K562 (cell line): ENCODE results near the gene TIMM23. TPM values are rescaled to one million over a fixed set of nuclear protein-coding genes. Genes with fewer than 3 reads are reported as not detected.

Experiments used
- ASH1L ChIP-seq: fragments of 450-650 bp; IDR thresholded peaks from 2 replicates; pipeline ENCODE4 v1.6.1; 2018; ENCODE audit warnings: borderline replicate concordance, mild to moderate bottlenecking, low read depth; ENCODE audit not compliant: partially characterized antibody
- DPF2 ChIP-seq: fragments of 450-650 bp; IDR thresholded peaks from 2 replicates; pipeline ENCODE4 v1.6.1; 2016
- EP400 ChIP-seq: fragments of 450-650 bp; IDR thresholded peaks from 2 replicates; pipeline ENCODE4 v1.6.1; 2017; ENCODE audit warnings: antibody characterized with exemption, mild to moderate bottlenecking, moderate library complexity
- FOS ChIP-seq: IDR thresholded peaks from 3 replicates; pipeline ENCODE4 v1.6.1; 2011; ENCODE audit not compliant: insufficient read length; ENCODE audit errors: extremely low read depth
- HIVEP1 ChIP-seq: fragments of 250-450 bp; sonication (Bioruptor Pico); IDR thresholded peaks from 2 replicates; pipeline ENCODE4 v1.4.0; 2020; ENCODE audit warnings: mild to moderate bottlenecking
- HNRNPH1 ChIP-seq: fragments of 200-400 bp; formaldehyde crosslinking; optimal IDR thresholded peaks from 2 replicates; pipeline ENCODE3; 2017; ENCODE audit warnings: low read depth, mild to moderate bottlenecking, low read length, moderate library complexity
- HNRNPUL1 ChIP-seq: fragments of 200-400 bp; formaldehyde crosslinking; IDR thresholded peaks from 2 replicates; pipeline ENCODE4 v1.6.1; 2017; ENCODE audit warnings: low read length
- KLF10 ChIP-seq: fragments of 250-450 bp; sonication (Bioruptor Pico); IDR thresholded peaks from 2 replicates; pipeline ENCODE4 v1.6.1; 2021; ENCODE audit warnings: matching md5 sums
- PHB ChIP-seq: fragments of 250-450 bp; sonication (Bioruptor Pico); IDR thresholded peaks from 2 replicates; pipeline ENCODE4 v1.5.0; 2021
- PHF20 ChIP-seq: fragments of 450-650 bp; IDR thresholded peaks from 2 replicates; pipeline ENCODE4 v1.6.1; 2018; ENCODE audit not compliant: partially characterized antibody
- TARDBP ChIP-seq: fragments of 450-650 bp; IDR thresholded peaks from 2 replicates; pipeline ENCODE4 v1.6.1; 2016
- ZNF212 ChIP-seq: fragments of 450-650 bp; formaldehyde crosslinking; IDR thresholded peaks from 2 replicates; pipeline ENCODE4 v1.4.0; 2020; ENCODE audit warnings: mild to moderate bottlenecking
- ZNF23 ChIP-seq: fragments of 250-450 bp; sonication (Bioruptor Pico); IDR thresholded peaks from 2 replicates; pipeline ENCODE4 v1.4.0; 2020; ENCODE audit warnings: mild to moderate bottlenecking
- ZNF316 ChIP-seq: fragments of 450-650 bp; IDR thresholded peaks from 2 replicates; pipeline ENCODE4 v1.6.1; 2016
- polyA plus RNA-seq, 8 experiments: library from polyadenylated mRNA; depleted of rRNA in 4 of 8; stranded (reverse) in 5 of 8; unstranded in 3 of 8; fragments of >200 nt; fragmentation: Nextera tagmentation in 2 of 8; fragmentation: Illumina TruSeq in 1 of 8; extraction: Ambion mirVana in 2 of 8; extraction: Trizol in 1 of 8; gene quantifications; 2 replicates each; pipeline versions ENCODE4 v1.2.1 to v1.2.3, GENCODE V29; 2011 to 2014; ENCODE audit warnings: inconsistent platforms in 1 of 8, missing spikeins in 1 of 8
- total RNA-seq, 7 experiments: library from RNA; depleted of rRNA in 6 of 7; stranded (reverse); fragments of >200 nt in 6 of 7; fragmentation: Illumina TruSeq in 2 of 7; extraction: Trizol in 2 of 7; gene quantifications; 2 replicates each; pipeline versions ENCODE4 v1.2.1 to v1.2.3, GENCODE V29; 2011 to 2021; ENCODE audit warnings: low replicate concordance in 1 of 7
- TF ChIP-seq, protein P1 (sequence below): fragments of 200-800 bp; sonication (Bioruptor generic); IDR thresholded peaks from 2 replicates; pipeline ENCODE4 v1.6.1; 2017; ENCODE audit warnings: missing genetic modification characterization, missing compliant biosample characterization
- TF ChIP-seq, protein P2 (sequence below): fragments of 450-650 bp; IDR thresholded peaks from 2 replicates; pipeline ENCODE4 v1.6.1; 2018; ENCODE audit warnings: mild to moderate bottlenecking, low read depth; ENCODE audit not compliant: partially characterized antibody
- TF ChIP-seq, protein P3 (sequence below): fragments of 450-650 bp; formaldehyde crosslinking; IDR thresholded peaks from 2 replicates; pipeline ENCODE4 v1.4.0; 2022; ENCODE audit warnings: missing genetic modification characterization
- TF ChIP-seq, protein P4 (sequence below): fragments of 450-650 bp; formaldehyde crosslinking; conservative IDR thresholded peaks from 2 replicates; pipeline ENCODE4 v1.4.0; 2022; ENCODE audit warnings: mild to moderate bottlenecking, missing genetic modification characterization
- TF ChIP-seq, protein P5 (sequence below): sonication (generic); formaldehyde crosslinking; IDR thresholded peaks from 2 replicates; pipeline ENCODE4 v1.8.1; 2022; ENCODE audit warnings: missing genetic modification reagents

The TIMM23 gene
- total and polyA plus RNA-seq, 9 of the 15 experiments (the other 6 are each of a cell fraction or from before 2014, with no cell fraction given): 148 to 280 (median 183) TPM

DNA sequence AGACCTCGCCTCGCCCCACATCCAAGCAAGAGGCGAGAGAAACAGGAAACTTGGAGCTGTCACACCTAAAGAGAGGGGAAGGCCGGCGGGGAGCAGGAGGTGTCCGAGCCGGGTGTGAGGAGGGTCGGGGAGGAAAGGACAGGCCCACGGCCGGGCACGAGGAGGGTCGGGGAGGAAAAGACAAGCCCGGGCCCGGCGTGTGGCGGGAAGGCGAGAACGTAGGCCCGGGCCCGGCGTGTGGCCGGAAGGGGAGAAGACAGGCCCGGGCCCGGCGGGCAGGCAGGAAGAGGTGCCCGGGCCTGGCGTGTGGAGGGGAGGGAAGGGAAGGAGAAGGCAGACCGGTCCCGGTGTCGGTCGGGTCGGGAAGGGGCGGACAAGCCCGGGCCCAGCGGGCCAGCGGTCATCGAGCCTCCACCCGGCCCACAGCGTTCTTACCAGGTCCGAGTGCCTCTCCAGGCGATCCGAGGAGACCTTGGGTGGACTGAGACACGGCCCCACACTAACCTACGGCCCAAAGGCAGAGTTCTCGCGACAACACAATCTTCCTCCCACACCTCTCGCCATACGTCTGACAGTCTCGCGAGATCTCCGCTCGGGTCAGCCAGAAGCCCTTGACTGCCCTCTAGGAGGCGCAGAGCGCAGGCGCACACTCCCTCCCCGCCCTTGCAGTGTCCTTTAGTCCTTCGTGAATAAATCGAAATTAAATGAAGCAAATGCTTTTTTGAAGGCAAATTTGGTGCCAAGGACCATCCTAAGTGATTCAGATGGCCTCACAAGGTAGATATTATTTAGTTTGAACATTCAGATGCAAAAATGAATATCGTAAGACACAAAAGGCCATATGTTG is 58.0 kb downstream of the TIMM23 start, which contains the start of gene NCOA4 (continued):
- TF ChIP-seq, protein P1, sequence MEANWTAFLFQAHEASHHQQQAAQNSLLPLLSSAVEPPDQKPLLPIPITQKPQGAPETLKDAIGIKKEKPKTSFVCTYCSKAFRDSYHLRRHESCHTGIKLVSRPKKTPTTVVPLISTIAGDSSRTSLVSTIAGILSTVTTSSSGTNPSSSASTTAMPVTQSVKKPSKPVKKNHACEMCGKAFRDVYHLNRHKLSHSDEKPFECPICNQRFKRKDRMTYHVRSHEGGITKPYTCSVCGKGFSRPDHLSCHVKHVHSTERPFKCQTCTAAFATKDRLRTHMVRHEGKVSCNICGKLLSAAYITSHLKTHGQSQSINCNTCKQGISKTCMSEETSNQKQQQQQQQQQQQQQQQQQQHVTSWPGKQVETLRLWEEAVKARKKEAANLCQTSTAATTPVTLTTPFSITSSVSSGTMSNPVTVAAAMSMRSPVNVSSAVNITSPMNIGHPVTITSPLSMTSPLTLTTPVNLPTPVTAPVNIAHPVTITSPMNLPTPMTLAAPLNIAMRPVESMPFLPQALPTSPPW (CRISPR knock-in tag): peak; percentile 59
- TF ChIP-seq, protein P2, sequence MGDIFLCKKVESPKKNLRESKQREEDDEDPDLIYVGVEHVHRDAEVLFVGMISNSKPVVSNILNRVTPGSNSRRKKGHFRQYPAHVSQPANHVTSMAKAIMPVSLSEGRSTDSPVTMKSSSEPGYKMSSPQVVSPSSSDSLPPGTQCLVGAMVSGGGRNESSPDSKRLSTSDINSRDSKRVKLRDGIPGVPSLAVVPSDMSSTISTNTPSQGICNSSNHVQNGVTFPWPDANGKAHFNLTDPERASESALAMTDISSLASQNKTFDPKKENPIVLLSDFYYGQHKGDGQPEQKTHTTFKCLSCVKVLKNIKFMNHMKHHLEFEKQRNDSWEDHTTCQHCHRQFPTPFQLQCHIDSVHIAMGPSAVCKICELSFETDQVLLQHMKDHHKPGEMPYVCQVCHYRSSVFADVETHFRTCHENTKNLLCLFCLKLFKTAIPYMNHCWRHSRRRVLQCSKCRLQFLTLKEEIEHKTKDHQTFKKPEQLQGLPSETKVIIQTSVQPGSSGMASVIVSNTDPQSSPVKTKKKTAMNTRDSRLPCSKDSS: no peak
- no peak for TF ChIP-seq ZNF23 (CRISPR knock-in tag)
- TF ChIP-seq ZNF212 (CRISPR knock-in tag): no peak
- peak; percentile 86 for TF ChIP-seq PHF20
- TF ChIP-seq TARDBP: no peak
- TF ChIP-seq, protein P3, sequence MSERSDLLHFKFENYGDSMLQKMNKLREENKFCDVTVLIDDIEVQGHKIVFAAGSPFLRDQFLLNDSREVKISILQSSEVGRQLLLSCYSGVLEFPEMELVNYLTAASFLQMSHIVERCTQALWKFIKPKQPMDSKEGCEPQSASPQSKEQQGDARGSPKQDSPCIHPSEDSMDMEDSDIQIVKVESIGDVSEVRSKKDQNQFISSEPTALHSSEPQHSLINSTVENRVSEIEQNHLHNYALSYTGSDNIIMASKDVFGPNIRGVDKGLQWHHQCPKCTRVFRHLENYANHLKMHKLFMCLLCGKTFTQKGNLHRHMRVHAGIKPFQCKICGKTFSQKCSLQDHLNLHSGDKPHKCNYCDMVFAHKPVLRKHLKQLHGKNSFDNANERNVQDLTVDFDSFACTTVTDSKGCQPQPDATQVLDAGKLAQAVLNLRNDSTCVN (CRISPR knock-in tag): no peak
- no peak for TF ChIP-seq KLF10 (CRISPR knock-in tag)
- no peak for TF ChIP-seq HIVEP1
- TF ChIP-seq ZNF316: no peak; the same call in 1 of the 2 replicates
- no peak for TF ChIP-seq PHB (CRISPR knock-in tag)
- peak; percentile 0; the same call in 1 of the 2 replicates for TF ChIP-seq DPF2
- TF ChIP-seq HNRNPUL1: no peak
- peak; percentile 80; the same call in 1 of the 2 replicates for TF ChIP-seq EP400
- TF ChIP-seq FOS: no peak
- TF ChIP-seq, protein P4, sequence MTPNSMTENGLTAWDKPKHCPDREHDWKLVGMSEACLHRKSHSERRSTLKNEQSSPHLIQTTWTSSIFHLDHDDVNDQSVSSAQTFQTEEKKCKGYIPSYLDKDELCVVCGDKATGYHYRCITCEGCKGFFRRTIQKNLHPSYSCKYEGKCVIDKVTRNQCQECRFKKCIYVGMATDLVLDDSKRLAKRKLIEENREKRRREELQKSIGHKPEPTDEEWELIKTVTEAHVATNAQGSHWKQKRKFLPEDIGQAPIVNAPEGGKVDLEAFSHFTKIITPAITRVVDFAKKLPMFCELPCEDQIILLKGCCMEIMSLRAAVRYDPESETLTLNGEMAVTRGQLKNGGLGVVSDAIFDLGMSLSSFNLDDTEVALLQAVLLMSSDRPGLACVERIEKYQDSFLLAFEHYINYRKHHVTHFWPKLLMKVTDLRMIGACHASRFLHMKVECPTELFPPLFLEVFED (CRISPR knock-in tag): no peak
- TF ChIP-seq ASH1L: peak; percentile 33
- TF ChIP-seq HNRNPH1: no peak
- TF ChIP-seq, protein P5, sequence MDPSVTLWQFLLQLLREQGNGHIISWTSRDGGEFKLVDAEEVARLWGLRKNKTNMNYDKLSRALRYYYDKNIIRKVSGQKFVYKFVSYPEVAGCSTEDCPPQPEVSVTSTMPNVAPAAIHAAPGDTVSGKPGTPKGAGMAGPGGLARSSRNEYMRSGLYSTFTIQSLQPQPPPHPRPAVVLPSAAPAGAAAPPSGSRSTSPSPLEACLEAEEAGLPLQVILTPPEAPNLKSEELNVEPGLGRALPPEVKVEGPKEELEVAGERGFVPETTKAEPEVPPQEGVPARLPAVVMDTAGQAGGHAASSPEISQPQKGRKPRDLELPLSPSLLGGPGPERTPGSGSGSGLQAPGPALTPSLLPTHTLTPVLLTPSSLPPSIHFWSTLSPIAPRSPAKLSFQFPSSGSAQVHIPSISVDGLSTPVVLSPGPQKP: no peak
